A549 treated with DMSO at 1 μM for 4 hours (cell line): Measurements from ENCODE around the gene TCF7. TPM values are rescaled to one million over a fixed set of nuclear protein-coding genes. Genes with fewer than 3 reads are reported as not detected.

Experiments
- total RNA-seq: library from RNA; stranded (reverse); fragments of 200-300 nt; extraction: Qiagen RNA extraction; gene quantifications from 5 replicates; pipeline ENCODE4 v1.2.3, GENCODE V29; 2022; ENCODE audit warnings: low read depth

Gene TCF7
- 17.0 to 20.7 TPM (median 17.1 TPM) in 5 replicates for total RNA-seq

GRCh38 chr5:134113902-134114875 is at the start of gene TCF7:
Gene TCF7 (plus strand): TSS chr5:134114681. CDS start chr5:134114907, 226 bp downstream.

GRCh38 chr5:134176511-134177368 is 62.3 kb downstream of the TCF7 start, which contains the start of gene SKP1:
Gene SKP1 (minus strand): TSS chr5:134176950. CDS start chr5:134174022, 2,928 bp downstream.

Other genes starting within 250 kb of the TCF7 start
- 44.9 to 66.0 TPM (median 58.7 TPM) in 5 replicates for gene C5orf15, start 146.1 kb upstream of the TCF7 start, total RNA-seq
- 371 to 424 TPM (median 412 TPM) in 5 replicates for gene VDAC1, start 109.7 kb upstream of the TCF7 start, total RNA-seq
- gene SKP1, start 62.3 kb downstream of the TCF7 start, total RNA-seq, result 616 to 716 TPM (median 656 TPM) in 5 replicates
- gene PPP2CA, start 111.4 kb downstream of the TCF7 start, total RNA-seq, result 206 to 313 TPM (median 284 TPM) in 5 replicates